PC-3 (cell line): ENCODE measurements around the gene SLC35A4.

Experiments
- EZH2 ChIP-seq: fragments of 300-600 bp; sonication (generic); IDR thresholded peaks from one replicate; pipeline ENCODE4 v1.6.1; 2017; ENCODE audit warnings: antibody characterized with exemption, mild to moderate bottlenecking, low read length; ENCODE audit not compliant: unreplicated experiment
- EZH2phosphoT487 ChIP-seq: fragments of 300-600 bp; sonication (generic); IDR thresholded peaks from 2 replicates; pipeline ENCODE4 v1.6.1; 2018; ENCODE audit warnings: mild to moderate bottlenecking, antibody characterized with exemption, low read length, borderline replicate concordance
- TF ChIP-seq, protein P1 (sequence below): fragments of 300-600 bp; sonication (generic); conservative IDR thresholded peaks from 2 replicates; pipeline ENCODE4 v1.5.1; 2017; ENCODE audit warnings: antibody characterized with exemption, low read depth, mild to moderate bottlenecking, low read length

DNA sequence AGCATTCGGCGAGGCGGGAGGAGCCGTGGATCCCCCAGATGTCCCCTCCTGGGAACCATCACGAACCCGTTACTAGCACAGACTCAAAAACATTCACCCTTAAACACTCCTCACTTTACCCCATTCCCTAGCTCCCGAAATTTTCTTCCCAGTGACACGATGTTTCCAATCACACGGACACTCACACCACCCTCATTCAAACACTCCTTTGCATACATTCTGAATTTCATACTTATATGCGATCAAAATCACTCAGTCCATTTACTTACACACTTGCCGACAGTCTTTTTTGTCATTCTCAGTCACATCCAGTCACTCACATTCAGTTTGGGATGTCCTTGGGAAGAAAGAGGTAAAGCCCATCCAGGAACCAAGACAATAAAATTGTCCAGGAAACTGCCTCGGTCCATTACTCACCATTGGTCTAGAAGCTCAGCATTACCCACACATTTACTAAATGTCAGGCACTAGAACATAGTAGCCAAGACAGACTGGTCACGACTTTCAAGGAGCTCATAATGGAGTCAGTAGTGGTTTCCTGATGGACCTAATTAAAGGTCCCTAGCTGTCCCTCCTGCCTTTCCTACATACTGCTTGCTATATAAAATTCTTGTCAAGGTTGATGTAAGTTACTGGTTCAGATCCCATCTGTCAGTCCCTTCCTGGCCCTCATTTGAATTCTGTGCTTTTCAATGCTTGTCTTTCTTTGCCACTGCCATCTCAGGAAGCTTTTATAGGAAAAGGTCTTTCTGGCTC is 574 bp downstream of the SLC35A4 start:
- TF ChIP-seq, protein P1, sequence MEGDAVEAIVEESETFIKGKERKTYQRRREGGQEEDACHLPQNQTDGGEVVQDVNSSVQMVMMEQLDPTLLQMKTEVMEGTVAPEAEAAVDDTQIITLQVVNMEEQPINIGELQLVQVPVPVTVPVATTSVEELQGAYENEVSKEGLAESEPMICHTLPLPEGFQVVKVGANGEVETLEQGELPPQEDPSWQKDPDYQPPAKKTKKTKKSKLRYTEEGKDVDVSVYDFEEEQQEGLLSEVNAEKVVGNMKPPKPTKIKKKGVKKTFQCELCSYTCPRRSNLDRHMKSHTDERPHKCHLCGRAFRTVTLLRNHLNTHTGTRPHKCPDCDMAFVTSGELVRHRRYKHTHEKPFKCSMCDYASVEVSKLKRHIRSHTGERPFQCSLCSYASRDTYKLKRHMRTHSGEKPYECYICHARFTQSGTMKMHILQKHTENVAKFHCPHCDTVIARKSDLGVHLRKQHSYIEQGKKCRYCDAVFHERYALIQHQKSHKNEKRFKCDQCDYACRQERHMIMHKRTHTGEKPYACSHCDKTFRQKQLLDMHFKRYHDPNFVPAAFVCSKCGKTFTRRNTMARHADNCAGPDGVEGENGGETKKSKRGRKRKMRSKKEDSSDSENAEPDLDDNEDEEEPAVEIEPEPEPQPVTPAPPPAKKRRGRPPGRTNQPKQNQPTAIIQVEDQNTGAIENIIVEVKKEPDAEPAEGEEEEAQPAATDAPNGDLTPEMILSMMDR = no peak
- TF ChIP-seq EZH2 (no peak), EZH2phosphoT487 (no peak)
